HCT116 (cell line): ENCODE data around the gene HIRIP3. TPM values are rescaled to one million over a fixed set of nuclear protein-coding genes. Genes with fewer than 3 reads are reported as not detected.
"Not testable (repeated sequence)": the region's sequence is repeated elsewhere in the genome, so short reads cannot be mapped to it uniquely, and the experiment has no call there.

Experiments used
- ATAC-seq: fragments of 200-7000 bp; cut with Tn5 transposase; 2 replicates; pipeline ENCODE4 v1.9.1; 2020; ENCODE audit warnings: mild to moderate bottlenecking, moderate library complexity
- BruUV-seq: library from RNA; stranded (reverse); fragments of 400-500 nt; replicated peaks from 2 replicates; lab custom pipeline; 2021; lab: Mats Ljungman, UMichigan
- CTCF ChIA-PET: fragments of 300-600 bp; sonication (Branson Sonifier 250); formaldehyde crosslinking; loops from one replicate; lab custom pipeline; 2021; ENCODE audit warnings: antibody characterized with exemption; lab: Charles Lee
- POLR2A ChIA-PET: fragments of 300-600, 350-600 bp; sonication (Branson Sonifier 250); formaldehyde crosslinking; loops from one replicate; lab custom pipeline; 2021; ENCODE audit warnings: antibody characterized with exemption; lab: Charles Lee
- RAD21 ChIA-PET, 2 experiments: fragments of 300-600 bp; sonication (Branson Sonifier 250); formaldehyde crosslinking; loops; one replicate each; lab custom pipeline; 2023; ENCODE audit warnings: low total read pairs in 2 of 2; ENCODE audit not compliant: uncharacterized antibody in 2 of 2, unreplicated experiment in 2 of 2, low non-redundant PET in 1 of 2; lab: Charles Lee
- DNase-seq: peaks from one replicate; pipeline ENCODE4 v3.0.0-alpha.2; 2010; ENCODE audit warnings: low read depth, low spot score
- H2AFZ ChIP-seq: fragments of 200-600 bp; shearing (Covaris generic), sonication (generic); 2 replicates; pipeline ENCODE4 v1.6.1; 2017; ENCODE audit warnings: low read depth, mixed run types, mixed read lengths, antibody characterized with exemption, low read length; ENCODE audit not compliant: poor library complexity, severe bottlenecking
- H3K27ac ChIP-seq: 2 replicates; pipeline ENCODE4 v1.5.1; 2012; ENCODE audit warnings: low read depth, low read length
- H3K27me3 ChIP-seq: fragments of 200-600 bp; sonication (generic); 2 replicates; pipeline ENCODE4 v1.6.1; 2016; ENCODE audit warnings: mixed run types, low read length, mixed read lengths; ENCODE audit not compliant: insufficient read depth
- H3K36me3 ChIP-seq, 2 experiments: fragments of 200-500 bp in 1 of 2; fragments of 200-600 bp in 1 of 2; sonication (Bioruptor generic) in 1 of 2; sonication (generic) in 1 of 2; 2 replicates each; pipeline versions ENCODE4 v1.5.1 to v1.6.1; 2014 to 2016; ENCODE audit warnings: low read length in 2 of 2, inconsistent platforms in 1 of 2, mixed read lengths in 1 of 2, mixed run types in 1 of 2; ENCODE audit not compliant: insufficient read depth in 2 of 2, control insufficient read depth in 1 of 2
- H3K4me1 ChIP-seq, 2 experiments: fragments of 200-600 bp in 1 of 2; sonication (generic) in 1 of 2; 2 replicates each; pipeline versions ENCODE4 v1.5.1 to v1.6.1; 2012 to 2017; ENCODE audit warnings: low read length in 2 of 2, inconsistent platforms in 1 of 2, mild to moderate bottlenecking in 1 of 2, mixed read lengths in 1 of 2, mixed run types in 1 of 2, moderate library complexity in 1 of 2; ENCODE audit not compliant: insufficient read depth in 2 of 2, control insufficient read depth in 1 of 2
- H3K4me2 ChIP-seq: fragments of 200-600 bp; sonication (generic); 2 replicates; pipeline ENCODE4 v1.6.1; 2017; ENCODE audit warnings: mixed run types, low read length, mixed read lengths
- H3K4me3 ChIP-seq, 2 experiments: fragments of 200-600 bp in 1 of 2; sonication (generic) in 1 of 2; replicated peaks in 1 of 2; 2 replicates each; pipeline ENCODE4 v1.5.1; 2011 to 2016; ENCODE audit warnings: low read length in 2 of 2, control low read depth in 1 of 2, low read depth in 1 of 2, mild to moderate bottlenecking in 1 of 2, mixed read lengths in 1 of 2, mixed run types in 1 of 2
- H3K79me2 ChIP-seq: fragments of 200-600 bp; sonication (generic); 2 replicates; pipeline ENCODE4 v1.6.1; 2017; ENCODE audit warnings: mild to moderate bottlenecking, mixed run types, low read length, moderate library complexity, mixed read lengths; ENCODE audit not compliant: insufficient read depth
- H3K9ac ChIP-seq: fragments of 200-600 bp; sonication (generic); 2 replicates; pipeline ENCODE4 v1.6.1; 2016; ENCODE audit warnings: low read length, mixed read lengths
- H3K9me2 ChIP-seq: fragments of 200-600 bp; sonication (generic), shearing (Covaris generic); 2 replicates; pipeline ENCODE4 v1.6.1; 2017; ENCODE audit warnings: mixed run types, mild to moderate bottlenecking, moderate library complexity; ENCODE audit not compliant: insufficient read depth
- H3K9me3 ChIP-seq, 2 experiments: fragments of 200-500 bp in 1 of 2; fragments of 200-600 bp in 1 of 2; sonication (Bioruptor generic) in 1 of 2; sonication (generic) in 1 of 2; 2 replicates each; pipeline ENCODE4 v1.6.1; 2014 to 2017; ENCODE audit warnings: low read length in 2 of 2, mixed read lengths in 2 of 2, inconsistent platforms in 1 of 2, low read depth in 1 of 2, mild to moderate bottlenecking in 1 of 2, mixed run types in 1 of 2, moderate library complexity in 1 of 2; ENCODE audit not compliant: control insufficient read depth in 1 of 2, insufficient read depth in 1 of 2
- H4K20me1 ChIP-seq: fragments of 200-600 bp; sonication (generic), shearing (Covaris generic); 2 replicates; pipeline ENCODE4 v1.6.1; 2017; ENCODE audit warnings: mixed run types, mild to moderate bottlenecking, moderate library complexity; ENCODE audit not compliant: insufficient read depth
- CBX3 ChIP-seq: IDR thresholded peaks from 2 replicates; pipeline ENCODE4 v1.6.1; 2012; ENCODE audit warnings: low read depth
- CEBPB ChIP-seq: IDR thresholded peaks from 2 replicates; pipeline ENCODE4 v1.6.1; 2012; ENCODE audit warnings: low read depth
- EZH2 ChIP-seq: fragments of 200-600 bp; sonication (generic); IDR thresholded peaks from 2 replicates; pipeline ENCODE4 v1.6.1; 2017; ENCODE audit warnings: antibody characterized with exemption, mixed run types
- FOSL1 ChIP-seq: IDR thresholded peaks from 2 replicates; pipeline ENCODE4 v1.6.1; 2012; ENCODE audit warnings: low read depth
- JUND ChIP-seq: IDR thresholded peaks from 2 replicates; pipeline ENCODE4 v1.6.1; 2012
- POLR2AphosphoS5 ChIP-seq: IDR thresholded peaks from 2 replicates; pipeline ENCODE4 v1.6.1; 2011; ENCODE audit warnings: mild to moderate bottlenecking, low read depth, low read length, moderate library complexity
- RAD21 ChIP-seq: IDR thresholded peaks from 2 replicates; pipeline ENCODE4 v1.6.1; 2012; ENCODE audit warnings: low read depth, mild to moderate bottlenecking
- SP1 ChIP-seq: IDR thresholded peaks from 2 replicates; pipeline ENCODE4 v1.6.1; 2012; ENCODE audit warnings: low read depth
- SRF ChIP-seq: IDR thresholded peaks from 2 replicates; pipeline ENCODE4 v1.6.1; 2012; ENCODE audit warnings: low read depth
- TCF7L2 ChIP-seq: IDR thresholded peaks from 2 replicates; pipeline ENCODE4 v1.7.0; 2011; ENCODE audit warnings: borderline replicate concordance, inconsistent platforms; ENCODE audit not compliant: insufficient read depth, insufficient read length; ENCODE audit errors: extremely low read depth
- ZFX ChIP-seq: fragments of 450-650 bp; IDR thresholded peaks from 2 replicates; pipeline ENCODE4 v1.6.1; 2017
- intact Hi-C: fragments of 100-400 bp; cut with micrococcal nuclease; formaldehyde crosslinking; loops from 2 replicates; pipeline ENCODE4 v1.10.0; 2022
- total RNA-seq: library from RNA; stranded (reverse); gene quantifications from one replicate; pipeline ENCODE4 v1.2.1, GENCODE V29; 2021; ENCODE audit not compliant: unreplicated experiment
- TF ChIP-seq, protein P1 (sequence below): IDR thresholded peaks from 2 replicates; pipeline ENCODE4 v1.6.1; 2012
- TF ChIP-seq, protein P2 (sequence below): IDR thresholded peaks from 2 replicates; pipeline ENCODE4 v1.6.1; 2012
- TF ChIP-seq, protein P3 (sequence below), 3 experiments: fragments of 200-600 bp in 1 of 3; sonication (generic) in 1 of 3; IDR thresholded peaks in 2 of 3; conservative IDR thresholded peaks in 1 of 3; 2 replicates each; pipeline ENCODE4 v1.5.1; 2012 to 2017; ENCODE audit warnings: low read depth in 2 of 3, low read length in 2 of 3, antibody characterized with exemption in 1 of 3, borderline replicate concordance in 1 of 3, control low read depth in 1 of 3, mild to moderate bottlenecking in 1 of 3, mixed read lengths in 1 of 3, mixed run types in 1 of 3, moderate library complexity in 1 of 3; ENCODE audit not compliant: insufficient read depth in 1 of 3

Gene HIRIP3
- total RNA-seq, 1 experiment from 2014 or later, result 21.8 TPM

DNA sequence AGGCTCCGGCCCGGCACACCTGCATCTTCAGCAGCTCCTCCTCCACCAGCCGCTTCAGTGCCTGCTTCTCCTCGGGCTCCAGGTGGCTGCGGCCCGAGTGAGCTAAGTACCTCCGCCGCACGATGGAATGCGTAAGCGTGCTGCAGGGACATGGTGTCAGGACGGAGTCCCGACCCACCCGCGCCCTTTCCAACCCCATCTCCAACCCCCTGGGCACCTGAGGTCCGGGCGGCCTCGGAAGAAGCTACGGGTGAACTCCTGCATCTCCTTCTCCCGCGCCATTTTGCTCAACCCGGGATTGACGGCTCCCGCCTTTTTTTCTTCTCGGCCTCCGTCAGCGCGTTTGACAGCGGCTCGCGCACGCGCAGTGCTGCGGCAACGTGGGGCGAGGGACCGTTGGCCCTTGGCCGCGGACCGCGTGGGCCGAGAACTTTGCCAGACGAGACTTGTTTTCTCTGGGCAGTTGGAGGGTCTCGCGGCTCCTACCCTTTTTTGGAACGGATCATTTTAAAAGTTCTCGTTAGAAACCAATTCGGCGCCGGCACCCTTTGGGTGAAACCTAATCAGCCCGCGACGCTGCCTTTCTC is at the start of gene HIRIP3 (continued):
- no peak for TF ChIP-seq EZH2
- TF ChIP-seq, protein P1, sequence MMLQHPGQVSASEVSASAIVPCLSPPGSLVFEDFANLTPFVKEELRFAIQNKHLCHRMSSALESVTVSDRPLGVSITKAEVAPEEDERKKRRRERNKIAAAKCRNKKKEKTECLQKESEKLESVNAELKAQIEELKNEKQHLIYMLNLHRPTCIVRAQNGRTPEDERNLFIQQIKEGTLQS, result no peak
- no peak for TF ChIP-seq CEBPB
- TF ChIP-seq CBX3, result no peak; the same call in 1 of the 2 replicates
- TF ChIP-seq, protein P2, sequence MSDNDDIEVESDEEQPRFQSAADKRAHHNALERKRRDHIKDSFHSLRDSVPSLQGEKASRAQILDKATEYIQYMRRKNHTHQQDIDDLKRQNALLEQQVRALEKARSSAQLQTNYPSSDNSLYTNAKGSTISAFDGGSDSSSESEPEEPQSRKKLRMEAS, result peak; percentile 92
- TF ChIP-seq SP1, result no peak
- TF ChIP-seq SRF, result no peak

DNA sequence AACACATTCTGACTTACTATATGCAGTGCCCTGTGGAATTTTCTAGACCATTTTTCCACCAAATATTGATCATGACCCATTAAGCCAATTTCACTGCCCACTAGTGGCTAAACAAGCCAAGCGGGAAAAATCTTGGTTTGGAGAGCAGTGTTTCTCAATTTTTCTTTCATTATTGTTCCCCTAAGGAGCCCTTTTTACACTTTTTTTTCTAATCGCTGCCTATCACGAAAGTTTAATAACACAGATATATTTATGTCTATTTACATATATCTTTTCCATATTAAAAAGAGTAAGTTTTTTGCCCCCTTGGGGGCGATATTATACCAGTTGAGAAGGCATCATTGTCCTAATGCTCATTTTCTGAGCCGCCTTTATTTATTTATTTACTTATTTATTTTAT is 46.4 kb upstream of the HIRIP3 start:
- DNase-seq, result no peak
- TF ChIP-seq POLR2AphosphoS5 (no peak), FOSL1 (no peak), EZH2 (no peak), TCF7L2 (no peak), ZFX (no peak), JUND (no peak), RAD21 (peak; percentile 67)
- TF ChIP-seq, protein P2, result no peak
- TF ChIP-seq, protein P3, sequence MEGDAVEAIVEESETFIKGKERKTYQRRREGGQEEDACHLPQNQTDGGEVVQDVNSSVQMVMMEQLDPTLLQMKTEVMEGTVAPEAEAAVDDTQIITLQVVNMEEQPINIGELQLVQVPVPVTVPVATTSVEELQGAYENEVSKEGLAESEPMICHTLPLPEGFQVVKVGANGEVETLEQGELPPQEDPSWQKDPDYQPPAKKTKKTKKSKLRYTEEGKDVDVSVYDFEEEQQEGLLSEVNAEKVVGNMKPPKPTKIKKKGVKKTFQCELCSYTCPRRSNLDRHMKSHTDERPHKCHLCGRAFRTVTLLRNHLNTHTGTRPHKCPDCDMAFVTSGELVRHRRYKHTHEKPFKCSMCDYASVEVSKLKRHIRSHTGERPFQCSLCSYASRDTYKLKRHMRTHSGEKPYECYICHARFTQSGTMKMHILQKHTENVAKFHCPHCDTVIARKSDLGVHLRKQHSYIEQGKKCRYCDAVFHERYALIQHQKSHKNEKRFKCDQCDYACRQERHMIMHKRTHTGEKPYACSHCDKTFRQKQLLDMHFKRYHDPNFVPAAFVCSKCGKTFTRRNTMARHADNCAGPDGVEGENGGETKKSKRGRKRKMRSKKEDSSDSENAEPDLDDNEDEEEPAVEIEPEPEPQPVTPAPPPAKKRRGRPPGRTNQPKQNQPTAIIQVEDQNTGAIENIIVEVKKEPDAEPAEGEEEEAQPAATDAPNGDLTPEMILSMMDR (IDR thresholded peaks at IDR 0.05 in 2 of 3, conservative IDR thresholded peaks at IDR 0.05 in 1 of 3; ENCODE audit: borderline replicate concordance in 1 of 3, insufficient read depth in 1 of 3, low read depth in 2 of 3, low read length in 2 of 3), result peak; percentile 54 to 81 (median 58); a peak in 4 of 6 replicates
- intact Hi-C loops, result no loop called here
- Histone ChIP-seq H3K9me3 (no peaks in the 10 kb centered on the region), H3K4me3 (no peak overlapping the region), H2AFZ (no peak overlapping the region), H4K20me1 (no peaks in the 10 kb centered on the region), H3K4me1 (peaks cover 5 to 13% of the 10 kb centered on the region in 2 experiments; a peak in 3 of 4 replicates), H3K27me3 (no peaks in the 10 kb centered on the region), H3K36me3 (no peaks in the 10 kb centered on the region), H3K4me2 (no peak overlapping the region), H3K9me2 (no peaks in the 10 kb centered on the region), H3K27ac (no peak overlapping the region), H3K79me2 (no peaks in the 10 kb centered on the region), H3K9ac (no peak overlapping the region)
- ChIA-PET RAD21 (no interaction called here), POLR2A (no interaction called here), CTCF (interaction anchor here (0.9 to 2.7 kb wide), 3 partner anchors 10 to 51 kb away, joined by 3 to 13 read pairs (median 4); no protein-coding TSS in a partner anchor)
- ATAC-seq, result peak; percentile 60; the same call in 1 of the 2 replicates
- BruUV-seq, result no TSS peak

DNA sequence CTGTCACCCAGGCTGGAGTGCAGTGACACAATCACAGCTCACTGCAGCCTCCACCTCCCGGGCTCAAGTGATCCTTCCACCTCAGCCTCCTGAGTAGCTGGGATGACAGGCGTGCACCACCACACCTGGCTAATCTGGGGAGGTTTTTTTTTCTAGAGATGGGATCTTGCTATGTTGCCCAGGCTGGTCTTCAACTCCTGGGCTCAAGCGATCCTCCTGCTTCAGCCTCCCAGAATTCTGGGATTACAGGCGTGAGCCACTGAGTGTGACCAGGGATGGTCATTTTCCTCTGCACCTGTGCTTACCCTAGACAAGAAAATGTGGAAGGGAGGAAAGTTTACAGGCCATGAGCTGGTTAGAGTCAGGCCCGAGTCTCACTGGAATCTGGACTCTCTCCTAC is 45.3 kb upstream of the HIRIP3 start:
- POLR2A ChIA-PET, H2AFZ ChIP-seq, H3K9ac ChIP-seq, BruUV-seq, H3K36me3 ChIP-seq, H3K9me2 ChIP-seq, H3K9me3 ChIP-seq, H3K27me3 ChIP-seq, H3K4me2 ChIP-seq, RAD21 ChIA-PET, H3K27ac ChIP-seq, H3K4me3 ChIP-seq, ATAC-seq, H4K20me1 ChIP-seq, H3K79me2 ChIP-seq, H3K4me1 ChIP-seq, intact Hi-C loops, DNase-seq: not testable (repeated sequence)
- CTCF ChIA-PET, result interaction anchor here (0.8 to 2.7 kb wide), 3 partner anchors 9 to 52 kb away, joined by 3 to 13 read pairs (median 3); no protein-coding TSS in a partner anchor
